ENCODE data around the gene RBFOX2. TPM values are rescaled to one million over a fixed set of nuclear protein-coding genes. Genes with fewer than 3 reads are reported as not detected.

Gene RBFOX2
- total RNA-seq, 1 experiment from 2014 or later: 91.1 TPM

DNA sequence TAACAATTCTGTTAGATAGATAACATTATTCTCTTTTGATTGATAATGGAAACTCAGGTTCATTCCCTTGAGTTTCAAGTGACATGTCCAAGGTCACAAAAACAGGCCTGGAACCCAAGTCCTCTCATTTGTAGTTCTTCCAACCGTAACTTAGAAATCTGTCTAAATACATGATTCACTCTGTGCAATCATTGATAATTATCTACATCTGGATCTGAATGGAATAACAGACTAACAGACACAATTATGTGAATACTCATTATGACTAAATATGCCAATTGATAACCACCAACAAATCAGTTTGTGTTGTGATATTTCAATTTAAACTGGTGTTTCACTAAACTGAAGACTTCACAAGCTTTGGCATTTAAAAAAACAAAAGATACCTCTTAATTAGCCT lies 71.0 kb downstream of the RBFOX2 start:
- ChIA-PET CTCF (no interaction called here), POLR2A (no interaction called here)
- TF ChIP-seq, protein P1, sequence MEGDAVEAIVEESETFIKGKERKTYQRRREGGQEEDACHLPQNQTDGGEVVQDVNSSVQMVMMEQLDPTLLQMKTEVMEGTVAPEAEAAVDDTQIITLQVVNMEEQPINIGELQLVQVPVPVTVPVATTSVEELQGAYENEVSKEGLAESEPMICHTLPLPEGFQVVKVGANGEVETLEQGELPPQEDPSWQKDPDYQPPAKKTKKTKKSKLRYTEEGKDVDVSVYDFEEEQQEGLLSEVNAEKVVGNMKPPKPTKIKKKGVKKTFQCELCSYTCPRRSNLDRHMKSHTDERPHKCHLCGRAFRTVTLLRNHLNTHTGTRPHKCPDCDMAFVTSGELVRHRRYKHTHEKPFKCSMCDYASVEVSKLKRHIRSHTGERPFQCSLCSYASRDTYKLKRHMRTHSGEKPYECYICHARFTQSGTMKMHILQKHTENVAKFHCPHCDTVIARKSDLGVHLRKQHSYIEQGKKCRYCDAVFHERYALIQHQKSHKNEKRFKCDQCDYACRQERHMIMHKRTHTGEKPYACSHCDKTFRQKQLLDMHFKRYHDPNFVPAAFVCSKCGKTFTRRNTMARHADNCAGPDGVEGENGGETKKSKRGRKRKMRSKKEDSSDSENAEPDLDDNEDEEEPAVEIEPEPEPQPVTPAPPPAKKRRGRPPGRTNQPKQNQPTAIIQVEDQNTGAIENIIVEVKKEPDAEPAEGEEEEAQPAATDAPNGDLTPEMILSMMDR (IDR thresholded peaks at IDR 0.05; ENCODE audit: insufficient read depth in 1 of 2, low read depth in 1 of 2, low read length in 1 of 2, severe bottlenecking in 1 of 2, unreplicated experiment in 1 of 2): no peak
- Mint-ChIP-seq H3K4me3 (ENCODE audit: unreplicated experiment) (no peak overlapping the region), H3K27me3 (ENCODE audit: insufficient read depth, unreplicated experiment) (no peaks in the 10 kb centered on the region), H3K4me1 (ENCODE audit: low read depth, unreplicated experiment) (peaks cover 15% of the 10 kb centered on the region), H3K9me3 (ENCODE audit: unreplicated experiment) (no peaks in the 10 kb centered on the region), H3K36me3 (ENCODE audit: insufficient read depth, unreplicated experiment) (no peaks in the 10 kb centered on the region), H3K27ac (ENCODE audit: unreplicated experiment) (no peak overlapping the region)
- H3K4me1 ChIP-seq: no peaks in the 10 kb centered on the region
- H3K4me3 ChIP-seq (ENCODE audit: low read depth, low read length): no peak overlapping the region
- H3K36me3 ChIP-seq (ENCODE audit: control insufficient read depth, insufficient read depth, low read length): no peaks in the 10 kb centered on the region
- no peaks in the 10 kb centered on the region for H3K27me3 ChIP-seq (replicated peaks; ENCODE audit: control insufficient read depth, insufficient read depth, low read length)
- H3K9me3 ChIP-seq: no peaks in the 10 kb centered on the region
- intact Hi-C loops (cut with micrococcal nuclease; ENCODE audit: unreplicated experiment): no loop called here
- no peak for DNase-seq
- BruUV-seq (replicated peaks): no TSS peak

DNA sequence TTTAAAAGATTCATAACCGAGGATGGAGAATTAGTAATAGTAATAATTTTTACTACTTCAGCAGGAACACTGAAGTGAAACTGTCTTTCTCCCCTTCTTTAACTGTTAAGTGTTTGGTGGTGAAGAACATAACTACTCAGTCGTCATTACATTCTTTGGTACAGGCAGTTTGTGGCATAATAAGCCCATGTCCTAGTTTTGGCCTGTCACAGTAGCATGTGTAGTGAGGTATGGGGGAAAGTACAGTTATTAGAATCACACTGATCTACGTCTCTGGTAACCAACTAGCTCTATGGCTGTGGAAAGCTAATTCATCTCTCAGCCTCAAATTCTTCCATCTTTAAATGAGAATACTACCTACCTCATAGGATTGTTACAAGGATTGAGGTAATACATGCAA lies 71.8 kb downstream of the RBFOX2 start:
- no TSS peak for BruUV-seq (replicated peaks)
- Mint-ChIP-seq H3K4me3 (ENCODE audit: unreplicated experiment) (no peak overlapping the region), H3K27me3 (ENCODE audit: insufficient read depth, unreplicated experiment) (no peaks in the 10 kb centered on the region), H3K27ac (ENCODE audit: unreplicated experiment) (no peak overlapping the region), H3K9me3 (ENCODE audit: unreplicated experiment) (no peaks in the 10 kb centered on the region), H3K4me1 (ENCODE audit: low read depth, unreplicated experiment) (peaks cover 13% of the 10 kb centered on the region), H3K36me3 (ENCODE audit: insufficient read depth, unreplicated experiment) (no peaks in the 10 kb centered on the region)
- no peaks in the 10 kb centered on the region for H3K9me3 ChIP-seq
- no peaks in the 10 kb centered on the region for H3K36me3 ChIP-seq (ENCODE audit: control insufficient read depth, insufficient read depth, low read length)
- DNase-seq: no peak
- TF ChIP-seq, protein P1 (IDR thresholded peaks at IDR 0.05; ENCODE audit: insufficient read depth in 1 of 2, low read depth in 1 of 2, low read length in 1 of 2, severe bottlenecking in 1 of 2, unreplicated experiment in 1 of 2): no peak
- CTCF ChIA-PET: no interaction called here
- H3K27me3 ChIP-seq (replicated peaks; ENCODE audit: control insufficient read depth, insufficient read depth, low read length): no peaks in the 10 kb centered on the region
- intact Hi-C loops (cut with micrococcal nuclease; ENCODE audit: unreplicated experiment): no loop called here
- H3K4me1 ChIP-seq: no peaks in the 10 kb centered on the region
- POLR2A ChIA-PET: no interaction called here
- no peak overlapping the region for H3K4me3 ChIP-seq (ENCODE audit: low read depth, low read length)

DNA sequence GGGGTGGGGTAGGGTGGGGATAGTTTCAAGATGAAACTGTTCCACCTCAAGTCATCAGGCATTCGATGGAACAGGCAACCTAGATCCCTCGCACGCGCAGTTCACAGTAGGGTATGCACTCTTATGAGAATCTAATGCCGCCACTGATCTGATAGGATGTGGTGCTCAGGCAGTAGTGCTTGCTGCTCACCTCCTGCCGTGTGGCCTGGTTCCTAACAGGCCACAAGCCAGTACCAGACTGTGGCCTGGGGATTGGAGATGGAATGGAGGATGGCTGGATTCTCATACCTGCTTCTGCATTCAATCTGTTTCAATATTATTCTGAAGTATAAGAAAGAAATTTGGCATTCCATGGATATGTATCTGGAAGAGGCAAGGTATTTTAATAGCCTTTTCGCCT lies 73.1 kb downstream of the RBFOX2 start:
- no peaks in the 10 kb centered on the region for H3K36me3 ChIP-seq (ENCODE audit: control insufficient read depth, insufficient read depth, low read length)
- H3K27me3 ChIP-seq (replicated peaks; ENCODE audit: control insufficient read depth, insufficient read depth, low read length): no peaks in the 10 kb centered on the region
- Mint-ChIP-seq H3K36me3 (ENCODE audit: insufficient read depth, unreplicated experiment) (no peaks in the 10 kb centered on the region), H3K27ac (ENCODE audit: unreplicated experiment) (no peak overlapping the region), H3K4me3 (ENCODE audit: unreplicated experiment) (no peak overlapping the region), H3K9me3 (ENCODE audit: unreplicated experiment) (no peaks in the 10 kb centered on the region), H3K27me3 (ENCODE audit: insufficient read depth, unreplicated experiment) (no peaks in the 10 kb centered on the region), H3K4me1 (ENCODE audit: low read depth, unreplicated experiment) (peaks cover 6% of the 10 kb centered on the region)
- H3K9me3 ChIP-seq: no peaks in the 10 kb centered on the region
- H3K4me1 ChIP-seq: no peaks in the 10 kb centered on the region
- POLR2A ChIA-PET: no interaction called here
- TF ChIP-seq, protein P1 (IDR thresholded peaks at IDR 0.05; ENCODE audit: insufficient read depth in 1 of 2, low read depth in 1 of 2, low read length in 1 of 2, severe bottlenecking in 1 of 2, unreplicated experiment in 1 of 2): no peak
- no TSS peak for BruUV-seq (replicated peaks)
- H3K4me3 ChIP-seq (ENCODE audit: low read depth, low read length): no peak overlapping the region
- CTCF ChIA-PET: no interaction called here
- DNase-seq: no peak
- intact Hi-C loops (cut with micrococcal nuclease; ENCODE audit: unreplicated experiment): no loop called here

Data from Caco-2 (cell line).